ENCODE data around the gene NLRP3. TPM values are rescaled to one million over a fixed set of nuclear protein-coding genes. Genes with fewer than 3 reads are reported as not detected.

The NLRP3 gene
- total and polyA plus RNA-seq, 2 experiments from 2014 or later, result 0.13 TPM; not detected in 1

GRCh38 chr1:247406014-247406656, 9.8 kb upstream of the NLRP3 start:
- H3K27me3 ChIP-seq, result no peaks in the 10 kb centered on the region
- no peak overlapping the region for H3K27ac ChIP-seq
- no peak overlapping the region for H3K4me3 ChIP-seq
- H3K4me2 ChIP-seq, result no peak overlapping the region
- DNase-seq (ENCODE audit: low spot score), result no peak
- H3K36me3 ChIP-seq (replicated peaks; ENCODE audit: insufficient read depth, low read depth), result no peaks in the 10 kb centered on the region
- no peaks in the 10 kb centered on the region for H3K9me3 ChIP-seq (ENCODE audit: low read depth)
- no peaks in the 10 kb centered on the region for H3K4me1 ChIP-seq (ENCODE audit: insufficient read depth)
- WGBS (ENCODE audit: low lambda C conversion rate, missing lambda C conversion rate), result 90% methylated on average over 35 of the region's 40 CpGs
- H3K9me2 ChIP-seq (replicated peaks; ENCODE audit: insufficient read depth), result no peaks in the 10 kb centered on the region
- H4K20me1 ChIP-seq (ENCODE audit: insufficient read depth, poor library complexity, severe bottlenecking), result no peaks in the 10 kb centered on the region
- no peak overlapping the region for H2AFZ ChIP-seq
- TF ChIP-seq EZH2phosphoT487 (IDR thresholded peaks at IDR 0.05; ENCODE audit: low read depth, severe bottlenecking, unreplicated experiment) (no peak), CTCF (IDR thresholded peaks at IDR 0.05; ENCODE audit: poor library complexity) (no peak)
- H3K79me2 ChIP-seq, result no peaks in the 10 kb centered on the region

- 90% methylated on average over 10 of the region's 10 CpGs for WGBS (ENCODE audit: low lambda C conversion rate, missing lambda C conversion rate)
- Histone ChIP-seq H4K20me1 (ENCODE audit: insufficient read depth, poor library complexity, severe bottlenecking) (no peaks in the 10 kb centered on the region), H3K4me3 (no peak overlapping the region), H3K27ac (no peak overlapping the region), H3K36me3 (replicated peaks; ENCODE audit: insufficient read depth, low read depth) (no peaks in the 10 kb centered on the region), H2AFZ (no peak overlapping the region), H3K9me3 (ENCODE audit: low read depth) (no peaks in the 10 kb centered on the region), H3K79me2 (no peaks in the 10 kb centered on the region), H3K27me3 (no peaks in the 10 kb centered on the region), H3K4me2 (no peak overlapping the region), H3K4me1 (ENCODE audit: insufficient read depth) (no peaks in the 10 kb centered on the region), H3K9me2 (replicated peaks; ENCODE audit: insufficient read depth) (no peaks in the 10 kb centered on the region)
- DNase-seq (ENCODE audit: low spot score), result no peak
- TF ChIP-seq EZH2 (IDR thresholded peaks at IDR 0.05; ENCODE audit: borderline replicate concordance), result no peak
Observed at GRCh38 chr1:247407180-247407616, 8.8 kb upstream of the NLRP3 start.

GRCh38 chr1:247408100-247408499, 7.9 kb upstream of the NLRP3 start:
- Histone ChIP-seq H3K36me3 (replicated peaks; ENCODE audit: insufficient read depth, low read depth) (no peaks in the 10 kb centered on the region), H3K27ac (no peak overlapping the region), H2AFZ (no peak overlapping the region), H3K4me1 (ENCODE audit: insufficient read depth) (no peaks in the 10 kb centered on the region), H3K4me2 (no peak overlapping the region), H3K9me3 (ENCODE audit: low read depth) (no peaks in the 10 kb centered on the region), H3K79me2 (no peaks in the 10 kb centered on the region), H3K9me2 (replicated peaks; ENCODE audit: insufficient read depth) (no peaks in the 10 kb centered on the region), H4K20me1 (ENCODE audit: insufficient read depth, poor library complexity, severe bottlenecking) (no peaks in the 10 kb centered on the region), H3K27me3 (no peaks in the 10 kb centered on the region), H3K4me3 (no peak overlapping the region)
- WGBS (ENCODE audit: low lambda C conversion rate, missing lambda C conversion rate), result 87% methylated on average over 5 of the region's 5 CpGs
- DNase-seq (ENCODE audit: low spot score), result no peak
- TF ChIP-seq EZH2 (IDR thresholded peaks at IDR 0.05; ENCODE audit: borderline replicate concordance), result no peak
- no peak for TF ChIP-seq EZH2phosphoT487 (IDR thresholded peaks at IDR 0.05; ENCODE audit: low read depth, severe bottlenecking, unreplicated experiment)
- no peak for TF ChIP-seq CTCF (IDR thresholded peaks at IDR 0.05; ENCODE audit: poor library complexity)

- Histone ChIP-seq H3K27ac (no peak overlapping the region), H3K4me3 (no peak overlapping the region), H3K9me3 (ENCODE audit: low read depth) (no peaks in the 10 kb centered on the region), H4K20me1 (ENCODE audit: insufficient read depth, poor library complexity, severe bottlenecking) (no peaks in the 10 kb centered on the region), H3K79me2 (no peaks in the 10 kb centered on the region), H3K36me3 (replicated peaks; ENCODE audit: insufficient read depth, low read depth) (no peaks in the 10 kb centered on the region), H3K9me2 (replicated peaks; ENCODE audit: insufficient read depth) (no peaks in the 10 kb centered on the region), H2AFZ (no peak overlapping the region), H3K4me2 (no peak overlapping the region), H3K4me1 (ENCODE audit: insufficient read depth) (no peaks in the 10 kb centered on the region), H3K27me3 (no peaks in the 10 kb centered on the region)
- WGBS (ENCODE audit: low lambda C conversion rate, missing lambda C conversion rate), result 87% methylated on average over 11 of the region's 11 CpGs
- no peak for DNase-seq (ENCODE audit: low spot score)
- TF ChIP-seq EZH2 (IDR thresholded peaks at IDR 0.05; ENCODE audit: borderline replicate concordance) (no peak), CTCF (IDR thresholded peaks at IDR 0.05; ENCODE audit: poor library complexity) (no peak), EZH2phosphoT487 (IDR thresholded peaks at IDR 0.05; ENCODE audit: low read depth, severe bottlenecking, unreplicated experiment) (no peak)
Observed at GRCh38 chr1:247409869-247410544, 6.0 kb upstream of the NLRP3 start.
